Activated naive CD4-positive, alpha-beta T cell treated with anti-CD3 and anti-CD28 coated beads, Interleukin-2, amount 50 U/mL, for 72 hours (primary cell): ENCODE data around the gene GPR39. TPM values are rescaled to one million over a fixed set of nuclear protein-coding genes. Genes with fewer than 3 reads are reported as not detected.

Source experiments
- ATAC-seq, 2 donors: fragments of 150-1000 bp; cut with Tn5 transposase; 2 replicates each; pipeline ENCODE4 v1.10.0; 2021; ENCODE audit warnings: mild to moderate bottlenecking in 2 of 2, moderate library complexity in 2 of 2
- DNase-seq, 2 donors: peaks; one replicate each; pipeline ENCODE4 v3.0.0; 2021 to 2022; ENCODE audit warnings: low spot score in 2 of 2
- H3K27ac Mint-ChIP-seq, 2 donors: one replicate each; pipeline ENCODE4 v1.8.0; 2022; ENCODE audit warnings: mild to moderate bottlenecking in 2 of 2, mixed read lengths in 2 of 2
- H3K36me3 Mint-ChIP-seq, 2 donors: one replicate each; pipeline ENCODE4 v1.8.0; 2022; ENCODE audit warnings: mixed read lengths in 2 of 2
- H3K9me3 Mint-ChIP-seq, 2 donors: one replicate each; pipeline ENCODE4 v1.8.0; 2022; ENCODE audit warnings: mixed read lengths in 2 of 2
- total RNA-seq, 2 donors: library from RNA; stranded (reverse); gene quantifications; one replicate each; pipeline ENCODE4 v1.2.3, GENCODE V29; 2022

Gene GPR39
- total RNA-seq, 2 donors from 2014 or later = not detected

DNA sequence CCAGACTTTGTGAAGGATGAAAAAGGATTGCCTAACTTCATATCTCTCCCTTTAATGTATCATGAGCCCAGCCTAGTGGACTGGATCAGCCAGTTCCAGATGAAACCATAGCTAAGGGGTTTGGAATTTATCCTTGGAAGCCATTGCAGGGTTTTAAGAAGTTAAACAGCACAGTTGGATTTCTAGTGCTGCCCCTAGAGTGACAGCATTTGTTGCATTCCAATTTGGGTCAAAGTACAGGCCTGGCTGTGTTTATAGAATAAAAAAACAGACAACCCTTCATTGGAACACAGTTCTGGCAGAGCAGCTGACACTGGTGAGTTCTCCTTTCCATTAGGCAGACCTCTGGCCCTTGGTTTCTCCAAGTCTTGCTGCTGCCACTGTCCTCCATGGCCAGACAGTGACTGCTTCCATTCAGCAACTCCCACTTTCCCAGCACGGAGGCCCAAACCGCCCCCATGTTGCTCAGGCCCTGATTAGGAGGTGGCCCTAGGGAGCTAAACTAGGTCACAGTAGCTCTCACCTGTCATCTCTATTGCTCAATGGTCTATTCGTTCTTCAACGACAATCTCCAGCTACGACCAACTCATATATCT lies 8.0 kb downstream of the GPR39 start:
- DNase-seq = no peak
- Mint-ChIP-seq H3K27ac (no peak overlapping the region), H3K9me3 (peaks cover 4 to 6% of the 10 kb centered on the region in 2 donors), H3K36me3 (peaks cover 0 to 2% of the 10 kb centered on the region in 2 donors)
- ATAC-seq = no peak

DNA sequence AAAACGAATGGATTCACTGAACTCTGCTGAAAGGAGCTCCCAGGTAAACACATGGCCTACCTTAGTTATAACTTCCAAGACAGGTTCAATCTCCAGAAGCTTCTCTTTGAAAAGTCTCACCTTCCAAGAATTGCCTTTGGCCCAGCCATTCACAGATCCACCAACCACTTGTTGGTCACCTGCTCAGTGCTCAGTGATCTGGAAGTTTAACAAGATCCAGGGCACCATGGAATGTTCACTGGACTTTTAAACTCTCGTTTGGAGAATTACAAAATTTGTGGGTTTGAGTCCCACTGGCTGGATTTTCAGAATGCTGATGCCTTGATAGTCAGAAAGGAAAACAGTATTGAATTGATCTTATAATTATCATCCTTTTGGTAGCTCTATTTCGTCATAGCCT lies 9.4 kb downstream of the GPR39 start:
- ATAC-seq (no peak), DNase-seq (no peak)
- Mint-ChIP-seq H3K9me3 (peaks cover 10 to 11% of the 10 kb centered on the region in 2 donors), H3K27ac (no peak overlapping the region), H3K36me3 (peaks cover 0 to 7% of the 10 kb centered on the region in 2 donors)

- ATAC-seq (no peak), DNase-seq (no peak)
- Mint-ChIP-seq H3K36me3 (peaks cover 0 to 7% of the 10 kb centered on the region in 2 donors), H3K27ac (no peak overlapping the region), H3K9me3 (peaks cover 10 to 13% of the 10 kb centered on the region in 2 donors)
These were observed 10.1 kb downstream of the GPR39 start for GRCh38 chr2:132426656-132427055.

GRCh38 chr2:132429351-132429750 lies 12.7 kb downstream of the GPR39 start:
- no peak for ATAC-seq
- H3K36me3 Mint-ChIP-seq = peaks cover 0 to 7% of the 10 kb centered on the region in 2 donors
- no peak for DNase-seq
- H3K9me3 Mint-ChIP-seq = peaks cover 15 to 18% of the 10 kb centered on the region in 2 donors
- H3K27ac Mint-ChIP-seq = no peak overlapping the region

DNA sequence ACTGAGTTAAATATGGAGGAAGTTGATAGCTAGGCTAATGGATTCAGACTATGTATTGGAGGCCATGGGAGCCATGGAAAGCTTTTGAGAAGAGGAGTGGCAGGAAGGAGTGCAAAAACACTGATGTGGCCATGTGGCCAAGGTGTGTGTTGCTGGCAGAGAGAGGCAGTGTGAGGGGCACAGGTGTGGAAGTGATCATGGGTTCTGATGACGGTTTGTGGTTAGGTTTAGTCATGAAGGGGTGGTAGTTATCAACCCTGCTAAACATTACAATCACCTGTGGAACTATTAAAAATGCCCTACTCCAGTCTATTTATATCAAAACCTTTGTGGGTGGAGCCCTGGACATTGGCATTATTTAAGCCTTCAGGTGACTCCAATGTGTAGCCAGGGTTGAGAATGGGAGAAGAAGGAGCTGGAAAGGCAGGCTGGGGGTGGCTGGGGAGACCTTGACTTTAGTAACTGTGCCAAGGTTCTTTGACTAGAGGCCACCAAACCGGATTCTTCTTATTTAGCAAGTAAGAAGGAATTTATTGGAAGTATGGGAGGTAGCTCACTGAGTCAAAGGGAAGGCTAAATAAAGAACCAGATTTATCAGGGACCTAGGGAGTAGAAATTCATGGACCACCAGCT lies 13.5 kb downstream of the GPR39 start:
- peaks cover 0 to 7% of the 10 kb centered on the region in 2 donors for H3K36me3 Mint-ChIP-seq
- ATAC-seq (no peak), DNase-seq (no peak)
- H3K9me3 Mint-ChIP-seq = peaks cover 15 to 18% of the 10 kb centered on the region in 2 donors
- no peak overlapping the region for H3K27ac Mint-ChIP-seq

- no peak for ATAC-seq
- Mint-ChIP-seq H3K36me3 (peaks cover 0 to 7% of the 10 kb centered on the region in 2 donors), H3K9me3 (peaks cover 15 to 18% of the 10 kb centered on the region in 2 donors), H3K27ac (no peak overlapping the region)
- DNase-seq = no peak
These were observed 14.3 kb downstream of the GPR39 start for GRCh38 chr2:132430895-132431294.

DNA sequence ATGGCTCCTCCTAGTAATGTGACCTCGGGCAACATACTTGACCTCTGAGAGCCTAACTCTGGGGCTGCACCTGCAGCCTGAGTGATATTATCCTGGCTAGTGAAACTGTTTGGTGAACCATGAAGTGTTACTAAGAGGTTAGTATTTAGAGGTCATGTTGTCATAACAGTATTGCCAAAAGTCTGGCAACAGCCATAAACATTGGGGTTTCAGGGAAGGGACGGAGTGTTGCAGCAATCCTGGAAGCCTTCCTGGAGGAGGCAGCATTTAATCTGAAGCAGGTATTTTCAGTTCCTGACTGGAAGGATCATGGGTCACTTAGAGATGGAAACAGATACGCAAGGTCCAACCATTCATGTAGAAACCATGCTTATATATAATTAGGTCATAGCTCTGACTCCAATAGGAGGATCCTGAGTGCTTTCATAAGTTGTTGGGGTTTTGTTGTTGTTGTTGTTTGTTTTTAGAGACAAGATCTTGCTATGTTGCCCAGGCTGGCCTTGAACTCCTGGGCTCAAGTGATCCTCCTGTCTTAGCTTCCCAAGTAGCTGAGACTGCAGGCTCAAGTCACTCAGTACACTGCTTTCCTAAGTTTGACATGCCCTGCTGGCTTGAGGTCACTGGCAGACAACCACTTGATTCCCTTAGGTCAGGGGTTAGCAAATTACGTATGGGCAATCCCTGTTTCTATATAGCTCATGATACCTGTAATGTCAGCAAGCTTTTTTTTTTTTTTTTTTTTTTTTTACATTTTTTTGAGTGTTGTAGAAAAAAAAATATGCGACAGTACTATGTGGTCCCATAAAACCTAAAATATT lies 21.5 kb downstream of the GPR39 start:
- no peak for DNase-seq
- Mint-ChIP-seq H3K36me3 (no peaks in the 10 kb centered on the region), H3K9me3 (no peaks in the 10 kb centered on the region), H3K27ac (no peak overlapping the region)
- ATAC-seq = no peak

DNA sequence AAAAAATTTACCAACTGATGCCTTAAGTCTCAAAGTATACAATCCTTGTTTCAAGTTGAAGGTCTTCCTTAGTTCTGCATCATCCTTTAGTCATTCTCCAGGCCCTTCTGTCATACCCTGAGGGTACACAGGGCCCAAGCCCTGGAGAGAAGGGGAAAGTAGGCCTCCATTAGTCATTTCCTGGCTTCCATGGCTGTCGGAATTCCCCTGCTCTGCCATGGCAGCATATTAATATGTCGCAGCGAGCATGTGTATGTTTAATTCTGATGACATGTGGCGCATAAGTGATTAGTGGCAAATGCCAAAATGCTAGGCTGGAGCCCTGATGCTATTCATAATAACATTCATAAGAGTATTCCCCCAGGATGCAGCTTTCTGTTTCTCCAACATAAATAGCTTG lies 22.1 kb downstream of the GPR39 start:
- ATAC-seq (peak in 1 of 2 donors; percentile 31), DNase-seq (no peak)
- Mint-ChIP-seq H3K9me3 (no peaks in the 10 kb centered on the region), H3K27ac (no peak overlapping the region), H3K36me3 (no peaks in the 10 kb centered on the region)

- no peak overlapping the region for H3K27ac Mint-ChIP-seq
- ATAC-seq (no peak), DNase-seq (no peak)
- H3K9me3 Mint-ChIP-seq = no peaks in the 10 kb centered on the region
- H3K36me3 Mint-ChIP-seq = no peaks in the 10 kb centered on the region
These were observed 23.2 kb downstream of the GPR39 start for GRCh38 chr2:132439703-132440398.

DNA sequence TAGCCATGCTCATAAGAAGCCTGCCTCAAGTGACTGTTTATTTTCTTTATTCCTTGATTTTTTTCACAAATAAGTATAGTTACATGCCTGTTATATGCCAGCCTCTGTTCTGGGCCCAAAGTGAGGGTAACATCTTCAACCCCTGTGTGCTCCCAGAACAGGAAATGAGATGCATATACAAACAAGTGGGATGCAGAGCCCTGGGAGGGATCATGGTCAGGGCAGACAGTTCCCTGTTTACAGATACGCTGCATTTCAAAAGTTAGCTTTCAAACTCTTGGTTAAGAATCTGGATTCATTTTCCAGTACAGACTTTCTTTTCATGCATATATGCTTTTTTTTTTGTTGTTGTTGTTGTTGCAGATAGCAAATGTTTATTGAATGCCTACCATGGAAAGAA lies 24.4 kb downstream of the GPR39 start:
- Mint-ChIP-seq H3K36me3 (no peaks in the 10 kb centered on the region), H3K9me3 (peaks cover 0 to 4% of the 10 kb centered on the region in 2 donors), H3K27ac (no peak overlapping the region)
- no peak for ATAC-seq
- DNase-seq = no peak

- Mint-ChIP-seq H3K27ac (no peak overlapping the region), H3K36me3 (no peaks in the 10 kb centered on the region), H3K9me3 (peaks cover 0 to 4% of the 10 kb centered on the region in 2 donors)
- no peak for DNase-seq
- ATAC-seq = no peak
These were observed 25.7 kb downstream of the GPR39 start for GRCh38 chr2:132442278-132442677.

GRCh38 chr2:132443106-132443505 lies 26.5 kb downstream of the GPR39 start:
- Mint-ChIP-seq H3K9me3 (peaks cover 0 to 4% of the 10 kb centered on the region in 2 donors), H3K27ac (no peak overlapping the region)
- ATAC-seq = no peak

DNA sequence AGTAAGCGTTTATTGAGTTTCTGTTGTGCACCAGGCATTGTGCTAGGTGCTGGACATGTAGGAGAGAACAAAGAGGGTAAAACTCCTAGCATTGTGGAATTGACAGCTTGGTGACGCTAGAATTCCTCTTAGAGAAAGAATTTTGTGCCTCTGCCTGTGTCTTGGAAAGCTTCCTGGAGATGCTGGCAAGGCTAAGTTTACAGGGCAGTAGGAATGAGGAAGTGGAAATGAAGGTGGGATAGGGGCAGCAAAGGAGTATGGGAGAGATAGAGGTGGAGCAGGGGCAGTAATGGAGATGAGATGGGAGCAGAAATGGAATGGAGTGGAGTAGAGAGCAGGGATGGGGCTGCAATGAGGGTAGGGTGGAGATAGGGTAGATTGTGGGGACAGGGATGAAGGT lies 29.8 kb downstream of the GPR39 start:
- peaks cover 0 to 8% of the 10 kb centered on the region in 2 donors for H3K9me3 Mint-ChIP-seq

More at GRCh38 chr2:132443106-132443505, 26.5 kb downstream of the GPR39 start:
- no peak for DNase-seq
- no peaks in the 10 kb centered on the region for H3K36me3 Mint-ChIP-seq

GRCh38 chr2:132448331-132448730 lies 31.7 kb downstream of the GPR39 start:
- Mint-ChIP-seq H3K36me3 (no peaks in the 10 kb centered on the region), H3K9me3 (peaks cover 8 to 15% of the 10 kb centered on the region in 2 donors), H3K27ac (no peak overlapping the region)
- ATAC-seq (no peak), DNase-seq (no peak)

More for the DNA sequence above, 29.8 kb downstream of the GPR39 start:
- no peaks in the 10 kb centered on the region for H3K36me3 Mint-ChIP-seq
- H3K27ac Mint-ChIP-seq = no peak overlapping the region
- DNase-seq = no peak
- no peak for ATAC-seq

- Mint-ChIP-seq H3K36me3 (no peaks in the 10 kb centered on the region), H3K9me3 (peaks cover 8 to 15% of the 10 kb centered on the region in 2 donors), H3K27ac (no peak overlapping the region)
- DNase-seq = no peak
- no peak for ATAC-seq
These were observed 32.2 kb downstream of the GPR39 start for GRCh38 chr2:132448771-132449170.

- Mint-ChIP-seq H3K27ac (no peak overlapping the region), H3K9me3 (peaks cover 8 to 15% of the 10 kb centered on the region in 2 donors), H3K36me3 (no peaks in the 10 kb centered on the region)
- no peak for DNase-seq
- no peak for ATAC-seq
These were observed 33.3 kb downstream of the GPR39 start for GRCh38 chr2:132449868-132450267.

DNA sequence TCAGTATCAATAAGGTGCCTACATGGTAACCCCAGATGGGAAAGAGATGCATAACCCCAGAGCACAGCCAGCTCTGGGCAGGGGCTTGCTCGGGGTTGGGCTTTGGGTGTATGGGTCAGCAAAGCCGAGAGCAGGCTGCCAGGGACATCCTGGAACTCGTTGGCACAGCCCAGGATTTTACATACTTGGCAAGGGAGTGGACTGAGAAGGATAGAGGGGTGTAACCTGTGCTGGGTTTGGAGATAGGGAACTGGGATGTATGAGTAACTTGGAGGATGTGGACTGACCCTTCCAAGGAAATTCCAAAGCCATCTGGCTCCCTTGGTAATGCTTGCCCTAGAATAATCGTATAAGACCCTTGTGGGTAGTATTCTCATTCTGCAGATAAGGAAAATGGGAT lies 44.2 kb downstream of the GPR39 start:
- Mint-ChIP-seq H3K36me3 (peaks cover 0 to 27% of the 10 kb centered on the region in 2 donors), H3K9me3 (peaks cover 41 to 43% of the 10 kb centered on the region in 2 donors), H3K27ac (no peak overlapping the region)
- DNase-seq = no peak
- ATAC-seq = no peak
